Trophoblast cell (in vitro differentiated cells and primary cell): ENCODE data around the gene TIMM50.
A peak's percentile ranks its signal among the peaks of the same experiment; 100 is the strongest.

Experiments used
- DNase-seq, 2 donors: peaks; one replicate each; pipeline ENCODE4 v3.0.0-alpha.2; 2016
- H2AFZ ChIP-seq: 2 replicates; pipeline ENCODE4 v1.6.1; 2013; ENCODE audit warnings: low read length, moderate library complexity, mild to moderate bottlenecking; ENCODE audit not compliant: insufficient read depth, poor library complexity
- H2AK5ac ChIP-seq: 2 replicates; pipeline ENCODE4 v1.6.1; 2013; ENCODE audit warnings: mild to moderate bottlenecking, low read length
- H2BK120ac ChIP-seq: 2 replicates; pipeline ENCODE4 v1.6.1; 2013; ENCODE audit warnings: low read length, mild to moderate bottlenecking, moderate library complexity; ENCODE audit not compliant: insufficient read depth, poor library complexity
- H2BK12ac ChIP-seq: 2 replicates; pipeline ENCODE4 v1.6.1; 2013; ENCODE audit warnings: mild to moderate bottlenecking, low read length, moderate library complexity
- H2BK5ac ChIP-seq: 2 replicates; pipeline ENCODE4 v1.6.1; 2013; ENCODE audit warnings: low read length, low read depth, moderate library complexity, mild to moderate bottlenecking; ENCODE audit not compliant: poor library complexity
- H3K14ac ChIP-seq: 2 replicates; pipeline ENCODE4 v1.6.1; 2013; ENCODE audit warnings: mild to moderate bottlenecking, low read length
- H3K18ac ChIP-seq: 2 replicates; pipeline ENCODE4 v1.6.1; 2013; ENCODE audit warnings: mild to moderate bottlenecking, low read length
- H3K23ac ChIP-seq: 2 replicates; pipeline ENCODE4 v1.6.1; 2013; ENCODE audit warnings: low read length
- H3K27ac ChIP-seq: 2 replicates; pipeline ENCODE4 v1.5.1; 2013; ENCODE audit warnings: low read depth, mild to moderate bottlenecking, inconsistent platforms, low read length, moderate library complexity
- H3K27me3 ChIP-seq: 2 replicates; pipeline ENCODE4 v1.6.1; 2013; ENCODE audit warnings: inconsistent platforms, mild to moderate bottlenecking, low read length, moderate library complexity; ENCODE audit not compliant: insufficient read depth
- H3K36me3 ChIP-seq, 2 experiments: 1 replicate in 1 of 2; 2 replicates in 1 of 2; pipeline ENCODE4 v1.6.1; 2013; ENCODE audit warnings: low read length in 2 of 2, mild to moderate bottlenecking in 2 of 2, moderate library complexity in 1 of 2; ENCODE audit not compliant: insufficient read depth in 2 of 2, control insufficient read depth in 1 of 2
- H3K4ac ChIP-seq: 2 replicates; pipeline ENCODE4 v1.6.1; 2013; ENCODE audit warnings: low read depth, mild to moderate bottlenecking, low read length, moderate library complexity
- H3K4me1 ChIP-seq, 2 experiments: 1 replicate in 1 of 2; 2 replicates in 1 of 2; pipeline ENCODE4 v1.6.1; 2013; ENCODE audit warnings: low read length in 2 of 2, mild to moderate bottlenecking in 2 of 2, moderate library complexity in 1 of 2; ENCODE audit not compliant: insufficient read depth in 2 of 2, control insufficient read depth in 1 of 2
- H3K4me2 ChIP-seq: 2 replicates; pipeline ENCODE4 v1.6.1; 2013; ENCODE audit warnings: inconsistent platforms, mild to moderate bottlenecking, low read length, moderate library complexity
- H3K4me3 ChIP-seq: 2 replicates; pipeline ENCODE4 v1.5.1; 2013; ENCODE audit warnings: mild to moderate bottlenecking, low read depth, low read length, inconsistent platforms
- H3K79me1 ChIP-seq: one replicate; pipeline ENCODE4 v1.6.1; 2013; ENCODE audit warnings: low read length
- H3K79me2 ChIP-seq: 2 replicates; pipeline ENCODE4 v1.6.1; 2013; ENCODE audit warnings: low read length, mild to moderate bottlenecking; ENCODE audit not compliant: control insufficient read depth, insufficient read depth, poor library complexity
- H3K9ac ChIP-seq: 2 replicates; pipeline ENCODE4 v1.6.1; 2013; ENCODE audit warnings: mild to moderate bottlenecking, low read length
- H3K9me3 ChIP-seq: 2 replicates; pipeline ENCODE4 v1.6.1; 2013; ENCODE audit warnings: low read depth, mild to moderate bottlenecking, control low read depth, inconsistent platforms, low read length; ENCODE audit not compliant: insufficient read depth
- H4K12ac ChIP-seq: 2 replicates; pipeline ENCODE4 v1.6.1; 2013; ENCODE audit warnings: low read depth, mild to moderate bottlenecking, low read length, moderate library complexity
- H4K8ac ChIP-seq: 2 replicates; pipeline ENCODE4 v1.6.1; 2013; ENCODE audit warnings: low read depth, mild to moderate bottlenecking, low read length, moderate library complexity
- H4K91ac ChIP-seq: one replicate; pipeline ENCODE4 v1.6.1; 2013; ENCODE audit warnings: low read depth, mild to moderate bottlenecking, low read length, moderate library complexity
- WGBS: extraction: QIAGEN DNeasy Blood & Tissue Kit; methylation state at CpG from one replicate; pipeline ENCODE4 v1.1.7; 2013; ENCODE audit warnings: missing lambda C conversion rate; ENCODE audit not compliant: insufficient read length, insufficient coverage; ENCODE audit errors: extremely low coverage; 5-methylcytosine and 5-hydroxymethylcytosine counted together

TIMM50 gene

GRCh38 chr19:39515551-39516191, 35.0 kb downstream of the TIMM50 start:
- H3K23ac ChIP-seq, result no peak overlapping the region
- no CpG with 5 or more reads among the region's 44 CpGs for WGBS
- no peak overlapping the region for H3K27ac ChIP-seq

DNA sequence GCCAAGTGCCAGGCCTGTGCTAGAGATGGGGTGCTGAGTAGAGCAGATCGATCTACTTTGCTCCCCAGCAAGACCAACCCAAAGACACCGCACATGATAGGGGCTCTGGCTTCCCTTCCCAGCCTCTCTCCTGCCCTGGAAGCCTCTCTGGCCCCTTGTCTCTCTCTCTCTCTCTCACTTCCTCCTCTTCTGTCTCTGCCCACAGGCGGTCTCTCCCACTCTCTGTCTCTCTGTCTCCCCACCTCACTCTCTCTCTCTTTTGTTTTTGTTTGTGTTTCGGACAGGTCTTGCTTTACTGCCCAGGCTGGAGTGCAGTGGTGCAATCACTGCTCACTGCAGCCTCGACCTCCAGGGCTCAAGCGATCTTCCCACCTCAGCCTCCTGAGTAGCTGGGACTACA, 35.6 kb downstream of the TIMM50 start:
- Histone ChIP-seq H4K91ac (peak overlapping the region; percentile 75), H4K12ac (peak overlapping the region; percentile 49), H3K4me1 (peaks cover 10 to 27% of the 10 kb centered on the region in 2 experiments), H4K8ac (peak overlapping the region; percentile 66), H3K9ac (peak overlapping the region; percentile 22), H2BK120ac (peak overlapping the region; percentile 55), H2AFZ (peak overlapping the region; percentile 51), H3K23ac (no peak overlapping the region), H2BK5ac (no peak overlapping the region), H2AK5ac (no peak overlapping the region), H3K27ac (no peak overlapping the region), H3K36me3 (no peaks in the 10 kb centered on the region), H3K27me3 (peaks cover 10% of the 10 kb centered on the region), H3K4me3 (peak overlapping the region; percentile 73), H3K18ac (peak overlapping the region; percentile 68), H3K4me2 (peak overlapping the region; percentile 77), H3K4ac (peak overlapping the region; percentile 52), H3K9me3 (peaks cover 2% of the 10 kb centered on the region), H3K14ac (peak overlapping the region; percentile 35), H2BK12ac (peak overlapping the region; percentile 54), H3K79me2 (peaks cover 11% of the 10 kb centered on the region), H3K79me1 (peaks cover 18% of the 10 kb centered on the region)
- WGBS, result no CpG with 5 or more reads among the region's 6 CpGs
- DNase-seq, result no peak

More at GRCh38 chr19:39515551-39516191, 35.0 kb downstream of the TIMM50 start:
- Histone ChIP-seq H3K79me1 (peaks cover 18% of the 10 kb centered on the region), H3K4me2 (peak overlapping the region; percentile 77), H3K9me3 (peaks cover 2% of the 10 kb centered on the region), H4K91ac (peak overlapping the region; percentile 75), H3K4me1 (peaks cover 9 to 25% of the 10 kb centered on the region in 2 experiments), H3K14ac (peak overlapping the region; percentile 88), H4K12ac (peak overlapping the region; percentile 49), H2AFZ (peak overlapping the region; percentile 51), H2BK12ac (peak overlapping the region; percentile 46), H3K4ac (peak overlapping the region; percentile 52), H2BK120ac (peak overlapping the region; percentile 55), H3K36me3 (no peaks in the 10 kb centered on the region), H2BK5ac (peak overlapping the region; percentile 42), H3K27me3 (peaks cover 10% of the 10 kb centered on the region), H3K9ac (peak overlapping the region; percentile 43), H2AK5ac (no peak overlapping the region), H3K18ac (peak overlapping the region; percentile 95), H3K79me2 (peaks cover 11% of the 10 kb centered on the region), H3K4me3 (peak overlapping the region; percentile 73), H4K8ac (peak overlapping the region; percentile 66)
- no peak for DNase-seq

GRCh38 chr19:39517432-39517831, 36.8 kb downstream of the TIMM50 start:
- peaks cover 11% of the 10 kb centered on the region for H3K79me2 ChIP-seq
- H4K12ac ChIP-seq, result no peak overlapping the region
- DNase-seq, result no peak
- H3K79me1 ChIP-seq, result peaks cover 18% of the 10 kb centered on the region
- no peak overlapping the region for H2BK12ac ChIP-seq
- no peak overlapping the region for H3K23ac ChIP-seq
- no peak overlapping the region for H3K18ac ChIP-seq
- H2AK5ac ChIP-seq, result no peak overlapping the region
- no peak overlapping the region for H2BK120ac ChIP-seq
- no peak overlapping the region for H3K4me3 ChIP-seq
- no peak overlapping the region for H3K4me2 ChIP-seq
- H4K8ac ChIP-seq, result no peak overlapping the region
- H3K14ac ChIP-seq, result no peak overlapping the region
- H3K9ac ChIP-seq, result no peak overlapping the region
- peaks cover 10% of the 10 kb centered on the region for H3K27me3 ChIP-seq
- no peak overlapping the region for H3K27ac ChIP-seq
- peaks cover 2% of the 10 kb centered on the region for H3K9me3 ChIP-seq
- H4K91ac ChIP-seq, result no peak overlapping the region
- peaks cover 10 to 27% of the 10 kb centered on the region in 2 experiments for H3K4me1 ChIP-seq
- no peak overlapping the region for H3K4ac ChIP-seq
- H2AFZ ChIP-seq, result no peak overlapping the region
- no peaks in the 10 kb centered on the region for H3K36me3 ChIP-seq
- WGBS, result no CpG with 5 or more reads among the region's 3 CpGs
- no peak overlapping the region for H2BK5ac ChIP-seq

GRCh38 chr19:39518458-39518857, 37.8 kb downstream of the TIMM50 start:
- Histone ChIP-seq H2AFZ (no peak overlapping the region), H3K4me3 (no peak overlapping the region), H3K27me3 (peaks cover 10% of the 10 kb centered on the region), H2BK5ac (no peak overlapping the region), H3K18ac (no peak overlapping the region), H3K79me2 (peaks cover 11% of the 10 kb centered on the region), H3K79me1 (peaks cover 18% of the 10 kb centered on the region), H4K8ac (peak overlapping the region; percentile 58), H3K4me2 (peak overlapping the region; percentile 43), H2AK5ac (no peak overlapping the region), H2BK120ac (no peak overlapping the region), H3K14ac (peak overlapping the region; percentile 40), H3K36me3 (no peaks in the 10 kb centered on the region), H3K23ac (no peak overlapping the region), H4K12ac (no peak overlapping the region), H3K9ac (no peak overlapping the region), H3K9me3 (peaks cover 2% of the 10 kb centered on the region), H2BK12ac (peak overlapping the region; percentile 27), H3K27ac (peak overlapping the region; percentile 36), H3K4ac (no peak overlapping the region), H3K4me1 (peaks cover 10 to 27% of the 10 kb centered on the region in 2 experiments), H4K91ac (peak overlapping the region; percentile 59)
- WGBS, result no CpG with 5 or more reads among the region's 5 CpGs
- DNase-seq, result no peak
